Loucy (cell line): ENCODE data around the gene KCNJ5.

Source experiments
- H2AFZ ChIP-seq: fragments of 200-600 bp; sonication (generic); 2 replicates; pipeline ENCODE4 v1.6.0; 2016; ENCODE audit warnings: antibody characterized with exemption, mild to moderate bottlenecking, low read length, moderate library complexity
- H3F3A ChIP-seq: fragments of 200-600 bp; 2 replicates; pipeline ENCODE4 v1.6.0; 2016; ENCODE audit warnings: antibody characterized with exemption, low read depth, mild to moderate bottlenecking
- H3K27me3 ChIP-seq: fragments of 200-600 bp; sonication (generic); 2 replicates; pipeline ENCODE4 v1.6.1; 2014; ENCODE audit warnings: low read length, mild to moderate bottlenecking; ENCODE audit not compliant: insufficient read depth, poor library complexity, severe bottlenecking
- H3K36me3 ChIP-seq: fragments of 200-600 bp; sonication (generic); 2 replicates; pipeline ENCODE4 v1.6.1; 2016; ENCODE audit warnings: low read length; ENCODE audit not compliant: insufficient read depth
- H3K4me1 ChIP-seq: fragments of 200-600 bp; sonication (generic); 2 replicates; pipeline ENCODE4 v1.5.1; 2014; ENCODE audit warnings: low read length, mild to moderate bottlenecking; ENCODE audit not compliant: insufficient read depth, poor library complexity, severe bottlenecking
- H3K4me2 ChIP-seq: fragments of 200-600 bp; sonication (generic); 2 replicates; pipeline ENCODE4 v1.6.0; 2014; ENCODE audit warnings: antibody characterized with exemption, low read length, low read depth, mild to moderate bottlenecking; ENCODE audit not compliant: poor library complexity, severe bottlenecking
- H3K4me3 ChIP-seq: fragments of 200-600 bp; sonication (generic); 2 replicates; pipeline ENCODE4 v1.5.1; 2014; ENCODE audit warnings: low read length, mild to moderate bottlenecking, mixed read lengths; ENCODE audit not compliant: poor library complexity, severe bottlenecking
- H3K79me2 ChIP-seq: fragments of 200-600 bp; sonication (generic); 2 replicates; pipeline ENCODE4 v1.6.1; 2014; ENCODE audit warnings: low read length; ENCODE audit not compliant: insufficient read depth
- H3K9ac ChIP-seq: fragments of 200-600 bp; sonication (generic); 2 replicates; pipeline ENCODE4 v1.6.0; 2014; ENCODE audit warnings: mild to moderate bottlenecking, low read depth, low read length, moderate library complexity; ENCODE audit not compliant: poor library complexity, severe bottlenecking
- H3K9me2 ChIP-seq: fragments of 200-600 bp; sonication (generic); replicated peaks from 2 replicates; pipeline ENCODE4 v1.6.1; 2016; ENCODE audit warnings: low read depth, low read length, mixed read lengths
- H3K9me3 ChIP-seq: fragments of 200-600 bp; sonication (generic); 2 replicates; pipeline ENCODE4 v1.6.1; 2014; ENCODE audit warnings: mild to moderate bottlenecking, antibody characterized with exemption, low read length, low read depth; ENCODE audit not compliant: insufficient read depth
- H4K20me1 ChIP-seq: fragments of 200-600 bp; sonication (generic); 2 replicates; pipeline ENCODE4 v1.6.0; 2014; ENCODE audit warnings: antibody characterized with exemption, low read length, mild to moderate bottlenecking; ENCODE audit not compliant: insufficient read depth, poor library complexity, severe bottlenecking
- EZH2phosphoT487 ChIP-seq: fragments of 200-600 bp; IDR thresholded peaks from 2 replicates; pipeline ENCODE4 v1.6.1; 2018; ENCODE audit warnings: antibody characterized with exemption, mild to moderate bottlenecking, moderate library complexity, borderline replicate concordance
- TF ChIP-seq, protein P1 (sequence below): fragments of 200-600 bp; sonication (generic); conservative IDR thresholded peaks from 2 replicates; pipeline ENCODE4 v1.5.1; 2014; ENCODE audit warnings: mild to moderate bottlenecking, antibody characterized with exemption, low read length

The KCNJ5 gene

DNA sequence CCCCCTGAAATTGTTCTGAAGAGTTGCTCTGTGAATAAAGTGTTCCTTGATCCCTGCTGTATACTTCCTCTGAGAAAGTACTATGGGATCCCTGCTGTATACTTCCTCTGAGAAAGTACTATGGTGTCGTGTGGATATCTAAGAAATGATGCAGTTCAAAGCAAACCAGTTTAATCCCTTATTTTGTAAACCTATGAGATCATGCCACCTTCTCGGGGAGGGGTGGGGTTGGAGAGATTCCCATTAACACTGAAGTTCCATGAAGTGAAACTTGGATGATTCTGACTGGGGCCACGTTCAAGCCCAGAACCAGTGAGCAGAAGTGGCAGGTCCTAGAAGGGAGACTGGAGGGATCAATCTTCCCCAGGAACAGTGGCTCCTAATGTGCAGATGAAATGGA, 64.5 kb downstream of the KCNJ5 start:
- H3K4me1 ChIP-seq, result no peaks in the 10 kb centered on the region
- no peaks in the 10 kb centered on the region for H3F3A ChIP-seq
- no peak overlapping the region for H3K9ac ChIP-seq
- H3K79me2 ChIP-seq, result no peaks in the 10 kb centered on the region
- TF ChIP-seq, protein P1, sequence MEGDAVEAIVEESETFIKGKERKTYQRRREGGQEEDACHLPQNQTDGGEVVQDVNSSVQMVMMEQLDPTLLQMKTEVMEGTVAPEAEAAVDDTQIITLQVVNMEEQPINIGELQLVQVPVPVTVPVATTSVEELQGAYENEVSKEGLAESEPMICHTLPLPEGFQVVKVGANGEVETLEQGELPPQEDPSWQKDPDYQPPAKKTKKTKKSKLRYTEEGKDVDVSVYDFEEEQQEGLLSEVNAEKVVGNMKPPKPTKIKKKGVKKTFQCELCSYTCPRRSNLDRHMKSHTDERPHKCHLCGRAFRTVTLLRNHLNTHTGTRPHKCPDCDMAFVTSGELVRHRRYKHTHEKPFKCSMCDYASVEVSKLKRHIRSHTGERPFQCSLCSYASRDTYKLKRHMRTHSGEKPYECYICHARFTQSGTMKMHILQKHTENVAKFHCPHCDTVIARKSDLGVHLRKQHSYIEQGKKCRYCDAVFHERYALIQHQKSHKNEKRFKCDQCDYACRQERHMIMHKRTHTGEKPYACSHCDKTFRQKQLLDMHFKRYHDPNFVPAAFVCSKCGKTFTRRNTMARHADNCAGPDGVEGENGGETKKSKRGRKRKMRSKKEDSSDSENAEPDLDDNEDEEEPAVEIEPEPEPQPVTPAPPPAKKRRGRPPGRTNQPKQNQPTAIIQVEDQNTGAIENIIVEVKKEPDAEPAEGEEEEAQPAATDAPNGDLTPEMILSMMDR, result no peak
- TF ChIP-seq EZH2phosphoT487, result no peak
- H3K27me3 ChIP-seq, result no peaks in the 10 kb centered on the region
- H3K9me3 ChIP-seq, result no peaks in the 10 kb centered on the region
- no peaks in the 10 kb centered on the region for H3K9me2 ChIP-seq
- H3K4me3 ChIP-seq, result no peak overlapping the region
- no peaks in the 10 kb centered on the region for H4K20me1 ChIP-seq
- no peaks in the 10 kb centered on the region for H3K36me3 ChIP-seq
- no peak overlapping the region for H2AFZ ChIP-seq
- no peak overlapping the region for H3K4me2 ChIP-seq

DNA sequence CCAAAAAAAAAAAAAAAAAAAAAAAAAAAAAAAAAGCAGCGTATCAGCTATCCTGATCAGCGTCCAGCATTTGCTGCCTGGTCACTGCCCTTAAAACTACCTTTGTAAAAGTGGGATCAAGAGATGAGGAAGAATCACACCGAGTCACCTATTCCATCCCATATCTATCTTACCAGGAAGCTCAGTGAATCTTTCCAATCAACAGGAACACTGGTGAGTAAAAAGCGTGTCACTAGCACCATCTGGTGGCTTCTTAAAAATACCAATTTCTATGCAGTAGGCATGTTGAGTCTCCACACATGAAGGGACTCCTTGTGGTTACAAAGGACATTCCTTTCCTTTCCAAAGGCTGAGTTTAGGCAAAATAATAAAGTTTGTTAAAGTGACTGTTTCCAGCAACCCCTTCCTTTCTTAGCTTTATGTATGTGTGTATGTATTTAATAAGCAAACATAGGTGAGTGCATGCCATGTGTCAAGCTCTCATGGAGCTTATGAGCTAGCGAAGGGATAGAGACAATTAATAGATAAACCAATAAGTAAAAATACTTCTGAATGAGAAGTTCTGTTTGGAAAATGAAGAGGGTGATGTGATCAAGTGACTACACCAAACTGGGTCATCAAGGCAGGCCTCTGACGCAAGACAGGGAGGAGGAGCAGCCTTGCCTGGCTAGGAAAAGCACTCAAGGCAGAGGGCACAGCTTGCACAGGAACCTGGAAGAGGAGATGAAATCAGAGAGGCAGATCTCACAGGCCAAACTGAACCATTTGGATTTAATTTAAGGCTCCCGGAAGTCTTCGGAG, 65.4 kb downstream of the KCNJ5 start:
- Histone ChIP-seq H3K79me2 (no peaks in the 10 kb centered on the region), H3K27me3 (no peaks in the 10 kb centered on the region), H4K20me1 (no peaks in the 10 kb centered on the region), H3K4me1 (no peaks in the 10 kb centered on the region), H3K9me3 (no peaks in the 10 kb centered on the region), H3K9me2 (no peaks in the 10 kb centered on the region), H3K4me3 (no peak overlapping the region), H2AFZ (no peak overlapping the region), H3K36me3 (no peaks in the 10 kb centered on the region), H3K4me2 (no peak overlapping the region), H3F3A (no peaks in the 10 kb centered on the region), H3K9ac (no peak overlapping the region)
- TF ChIP-seq EZH2phosphoT487, result no peak
- TF ChIP-seq, protein P1, result peak; percentile 89

DNA sequence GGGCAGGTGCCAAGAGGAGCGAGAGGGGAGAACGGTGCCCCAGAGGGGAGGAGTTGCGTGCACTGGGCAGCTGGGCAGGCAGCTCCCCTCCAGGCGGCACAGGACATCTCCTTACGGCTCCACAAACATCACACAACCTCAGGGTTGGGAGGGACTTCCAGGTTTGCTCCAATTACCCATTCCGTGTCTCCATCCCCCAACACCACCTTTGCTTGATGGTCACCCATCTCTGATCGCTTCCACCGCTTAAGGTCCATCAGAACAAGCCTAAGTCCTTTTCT, 66.0 kb downstream of the KCNJ5 start:
- TF ChIP-seq, protein P1, result no peak
- no peak for TF ChIP-seq EZH2phosphoT487
- Histone ChIP-seq H3K9me2 (no peaks in the 10 kb centered on the region), H3K4me3 (no peak overlapping the region), H3K4me1 (no peaks in the 10 kb centered on the region), H2AFZ (no peak overlapping the region), H3K9ac (no peak overlapping the region), H3F3A (no peaks in the 10 kb centered on the region), H3K4me2 (no peak overlapping the region), H3K79me2 (no peaks in the 10 kb centered on the region), H3K9me3 (no peaks in the 10 kb centered on the region), H4K20me1 (no peaks in the 10 kb centered on the region), H3K27me3 (no peaks in the 10 kb centered on the region), H3K36me3 (no peaks in the 10 kb centered on the region)
